HFF-Myc (cell line): ENCODE measurements around the gene ARHGAP25.

Experiments used
- DNase-seq: peaks from one replicate; pipeline ENCODE4 v3.0.0-alpha.2; 2011; ENCODE audit warnings: low read depth; ENCODE audit errors: extremely low read depth
- H3K4me3 ChIP-seq: replicated peaks from 2 replicates; pipeline ENCODE4 v1.5.1; 2011; ENCODE audit warnings: low read depth, mild to moderate bottlenecking, control low read depth, low read length
- TF ChIP-seq, protein P1 (sequence below): IDR thresholded peaks from 2 replicates; pipeline ENCODE4 v1.5.1; 2012; ENCODE audit warnings: mild to moderate bottlenecking, low read depth, low read length, control low read depth; ENCODE audit errors: missing control alignments

Gene ARHGAP25

GRCh38 chr2:68726608-68727367 lies 7.8 kb upstream of the ARHGAP25 start:
- TF ChIP-seq, protein P1, sequence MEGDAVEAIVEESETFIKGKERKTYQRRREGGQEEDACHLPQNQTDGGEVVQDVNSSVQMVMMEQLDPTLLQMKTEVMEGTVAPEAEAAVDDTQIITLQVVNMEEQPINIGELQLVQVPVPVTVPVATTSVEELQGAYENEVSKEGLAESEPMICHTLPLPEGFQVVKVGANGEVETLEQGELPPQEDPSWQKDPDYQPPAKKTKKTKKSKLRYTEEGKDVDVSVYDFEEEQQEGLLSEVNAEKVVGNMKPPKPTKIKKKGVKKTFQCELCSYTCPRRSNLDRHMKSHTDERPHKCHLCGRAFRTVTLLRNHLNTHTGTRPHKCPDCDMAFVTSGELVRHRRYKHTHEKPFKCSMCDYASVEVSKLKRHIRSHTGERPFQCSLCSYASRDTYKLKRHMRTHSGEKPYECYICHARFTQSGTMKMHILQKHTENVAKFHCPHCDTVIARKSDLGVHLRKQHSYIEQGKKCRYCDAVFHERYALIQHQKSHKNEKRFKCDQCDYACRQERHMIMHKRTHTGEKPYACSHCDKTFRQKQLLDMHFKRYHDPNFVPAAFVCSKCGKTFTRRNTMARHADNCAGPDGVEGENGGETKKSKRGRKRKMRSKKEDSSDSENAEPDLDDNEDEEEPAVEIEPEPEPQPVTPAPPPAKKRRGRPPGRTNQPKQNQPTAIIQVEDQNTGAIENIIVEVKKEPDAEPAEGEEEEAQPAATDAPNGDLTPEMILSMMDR: no peak
- DNase-seq: no peak
- no peak overlapping the region for H3K4me3 ChIP-seq

- DNase-seq: no peak
- no peak overlapping the region for H3K4me3 ChIP-seq
- TF ChIP-seq, protein P1: no peak
Observed at GRCh38 chr2:68727683-68728375, 6.8 kb upstream of the ARHGAP25 start.

DNA sequence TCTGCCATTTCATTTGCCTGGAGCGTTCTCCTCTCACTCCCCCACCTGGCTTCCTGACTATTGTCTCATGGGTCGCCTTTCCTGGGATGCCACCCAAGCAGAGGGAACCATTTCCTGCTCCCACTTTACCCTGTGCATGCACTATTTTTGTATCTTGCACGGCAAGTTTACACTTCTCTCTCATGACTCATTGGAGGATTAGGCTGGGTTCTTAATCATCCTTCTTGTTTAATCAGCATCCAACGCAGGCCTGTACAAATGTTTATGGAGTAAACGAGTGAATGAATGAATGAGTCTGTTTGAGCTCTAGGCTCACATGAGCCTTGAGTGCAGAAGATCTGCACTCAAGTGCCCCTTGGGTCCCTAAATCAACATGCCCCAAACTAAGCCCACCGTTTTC lies 3.8 kb upstream of the ARHGAP25 start:
- TF ChIP-seq, protein P1: no peak
- DNase-seq: no peak
- H3K4me3 ChIP-seq: no peak overlapping the region

DNA sequence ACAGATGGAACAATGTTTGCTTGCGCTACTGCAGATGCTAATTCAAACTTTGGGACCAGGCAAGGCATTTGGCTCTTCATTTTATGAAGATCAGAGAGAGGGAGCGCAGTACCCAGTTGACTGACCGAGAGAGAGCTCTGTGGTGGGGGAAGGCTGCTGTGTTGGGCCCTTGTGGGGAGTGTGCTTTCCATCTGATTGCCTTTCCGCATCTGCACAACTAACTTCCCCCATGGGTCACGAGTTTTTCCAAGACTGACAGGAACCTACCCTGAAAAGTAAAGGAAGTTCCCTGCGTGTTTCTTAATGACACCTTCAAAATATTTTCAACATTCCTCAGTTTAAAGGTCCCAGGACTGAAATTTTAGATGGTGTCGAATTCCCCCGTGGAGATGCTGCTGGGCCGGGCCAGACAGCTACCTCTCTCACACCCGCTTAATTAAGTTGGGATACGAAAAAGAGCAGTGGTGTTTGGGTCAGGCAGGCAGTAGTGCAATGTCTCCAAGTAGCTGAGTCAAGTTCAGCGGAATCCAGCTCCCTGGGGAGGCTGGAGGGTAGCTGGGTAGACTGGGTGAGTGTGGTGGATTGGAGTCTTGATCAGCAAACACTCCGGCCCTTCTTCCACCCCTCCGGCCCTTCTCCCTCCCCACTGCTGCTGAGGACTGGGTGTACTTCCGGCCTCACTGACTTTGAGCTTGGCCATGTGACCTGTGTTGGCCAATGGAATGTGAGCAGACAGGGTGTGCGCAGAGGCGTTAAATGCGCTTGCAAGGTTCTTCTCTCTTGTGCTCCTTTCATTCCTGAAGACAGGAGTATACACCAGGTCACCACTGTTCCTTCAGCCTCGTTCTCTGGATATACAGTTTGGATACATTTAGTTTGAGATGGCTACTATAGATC lies 2.3 kb upstream of the ARHGAP25 start:
- TF ChIP-seq, protein P1: no peak
- H3K4me3 ChIP-seq: no peak overlapping the region
- no peak for DNase-seq

- no peak for DNase-seq
- TF ChIP-seq, protein P1: no peak
- no peak overlapping the region for H3K4me3 ChIP-seq
Observed at GRCh38 chr2:68733365-68733764, 1.2 kb upstream of the ARHGAP25 start.

DNA sequence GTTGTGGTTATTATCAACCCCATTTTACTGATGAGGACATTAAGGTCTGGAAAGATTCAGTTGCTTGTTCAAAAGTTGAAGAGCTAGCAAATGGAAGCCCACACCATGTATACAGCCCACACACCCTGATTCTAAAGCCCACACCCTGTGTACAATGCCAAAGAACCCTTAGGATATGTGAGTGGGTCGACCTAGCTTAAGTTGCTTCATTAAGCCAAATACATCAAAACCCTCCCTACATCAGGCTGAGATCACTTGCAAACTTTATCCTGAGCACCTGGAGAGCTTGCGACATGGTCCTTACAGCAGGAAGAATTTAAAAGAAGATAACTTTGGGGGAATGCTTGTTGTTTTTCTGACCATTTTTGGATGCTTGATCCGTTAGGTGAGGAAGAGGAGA lies 435 bp upstream of the ARHGAP25 start:
- H3K4me3 ChIP-seq: no peak overlapping the region
- DNase-seq: no peak
- TF ChIP-seq, protein P1: no peak
